GM20000 (cell line): ENCODE measurements around the gene PITX3.

Experiments
- DNase-seq: peaks from one replicate; pipeline ENCODE4 v3.0.0; 2012; ENCODE audit warnings: low spot score
- CTCF ChIP-seq: IDR thresholded peaks from 2 replicates; pipeline ENCODE4 v1.5.1; 2012; ENCODE audit warnings: mild to moderate bottlenecking, control low read depth; ENCODE audit errors: extremely low read depth, missing control alignments

PITX3 gene

GRCh38 chr10:102284531-102284930 is 43.2 kb upstream of the PITX3 start:
- DNase-seq = no peak
- no peak for TF ChIP-seq CTCF

- no peak for TF ChIP-seq CTCF
- no peak for DNase-seq
Measured at GRCh38 chr10:102283890-102284289, 42.6 kb upstream of the PITX3 start.

DNA sequence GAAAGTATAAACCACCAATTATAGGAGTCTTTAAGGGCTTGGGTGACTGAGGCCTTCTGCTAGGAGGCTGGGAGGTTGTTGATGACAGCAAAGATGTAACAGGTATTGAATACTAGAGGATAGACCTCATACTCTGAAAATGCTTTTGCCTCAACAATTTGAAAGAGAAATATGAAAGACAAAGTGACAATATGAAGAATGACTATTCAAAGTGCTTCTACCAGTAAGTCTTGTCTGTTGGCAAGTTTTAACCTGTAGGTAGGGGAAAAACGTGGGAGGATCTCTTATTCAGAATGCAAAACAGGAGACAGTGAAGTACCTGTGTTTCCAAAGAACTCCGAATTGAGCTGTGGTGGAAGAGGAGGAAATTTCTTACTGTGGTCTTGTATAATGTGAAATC is 42.2 kb upstream of the PITX3 start:
- TF ChIP-seq CTCF = no peak
- DNase-seq = no peak

GRCh38 chr10:102281102-102281487 is 39.8 kb upstream of the PITX3 start:
- no peak for DNase-seq
- no peak for TF ChIP-seq CTCF

GRCh38 chr10:102280397-102281101 is 39.2 kb upstream of the PITX3 start:
- no peak for TF ChIP-seq CTCF
- DNase-seq = no peak

DNA sequence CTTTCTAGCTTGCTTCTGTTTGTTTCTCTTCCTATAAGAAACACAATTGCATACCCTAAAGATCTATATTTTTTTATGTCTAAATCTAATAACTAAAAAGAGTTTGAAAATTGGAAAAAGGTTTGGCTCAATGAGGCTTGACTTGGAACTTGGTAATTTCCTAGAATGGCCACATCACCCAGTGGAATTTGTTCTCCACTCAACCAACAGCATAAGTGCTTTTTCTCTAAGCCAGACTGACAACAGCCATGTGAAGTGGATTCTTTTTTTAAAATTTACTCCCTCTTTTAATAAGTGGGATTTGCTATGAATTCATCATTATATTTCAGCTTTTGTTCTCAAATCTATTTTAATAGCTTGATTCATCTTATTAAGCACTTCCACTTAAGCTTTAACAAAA is 37.8 kb upstream of the PITX3 start:
- DNase-seq = no peak

DNA sequence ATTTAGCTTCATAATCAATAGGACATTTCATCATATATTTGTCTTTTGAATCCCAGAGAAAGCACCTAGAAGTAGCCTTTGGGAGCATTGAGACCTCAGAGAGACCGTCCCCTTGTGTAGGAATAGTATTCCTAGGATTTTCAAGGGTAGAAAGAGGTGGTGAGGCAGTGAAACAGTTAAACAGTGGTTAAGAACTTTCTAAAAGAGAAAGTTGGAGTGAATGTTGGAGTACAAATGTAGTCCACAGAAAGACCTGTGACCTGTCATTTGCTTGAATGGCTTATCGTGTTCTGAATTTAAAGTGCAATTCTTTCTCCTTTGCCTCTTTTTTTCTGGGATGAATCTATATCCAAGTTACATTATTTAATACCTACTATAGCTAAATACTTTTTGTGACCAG is 34.0 kb upstream of the PITX3 start:
- DNase-seq = no peak
- TF ChIP-seq CTCF = no peak

More for the DNA sequence above, 37.8 kb upstream of the PITX3 start:
- TF ChIP-seq CTCF = no peak
